Esophagus squamous epithelium (tissue), 4 donors: ENCODE measurements around the gene CLIP4.

Source experiments
- CTCF ChIP-seq, 6 experiments: fragments of 450-650 bp in 4 of 6; fragments of 200-600 bp in 2 of 6; sonication (generic) in 2 of 6; IDR thresholded peaks; one replicate each; pipeline ENCODE4 v1.5.1; 2016 to 2019; ENCODE audit warnings: antibody characterized with exemption in 6 of 6, mild to moderate bottlenecking in 4 of 6, moderate library complexity in 4 of 6
- POLR2A ChIP-seq, 4 donors: fragments of 450-650 bp; IDR thresholded peaks; one replicate each; pipeline ENCODE4 v1.6.1; 2017; ENCODE audit warnings: antibody characterized with exemption in 4 of 4, mild to moderate bottlenecking in 4 of 4, moderate library complexity in 3 of 4

- no peak for TF ChIP-seq CTCF (IDR thresholded peaks at IDR 0.05)
- no peak for TF ChIP-seq POLR2A (IDR thresholded peaks at IDR 0.05)
These were observed 43.9 kb downstream of the CLIP4 start for GRCh38 chr2:29159125-29159524.
